Kidney epithelial cell (primary cell): ENCODE data around the gene ACTR3. TPM values are rescaled to one million over a fixed set of nuclear protein-coding genes. Genes with fewer than 3 reads are reported as not detected.

Experiments used
- DNase-seq: peaks from one replicate; pipeline ENCODE4 v3.0.0-alpha.2; 2010; ENCODE audit warnings: low read depth
- H3K27me3 ChIP-seq: 2 replicates; pipeline ENCODE4 v1.6.0; 2011; ENCODE audit warnings: low read length; ENCODE audit not compliant: control insufficient read depth, insufficient read depth
- H3K36me3 ChIP-seq: 2 replicates; pipeline ENCODE4 v1.5.1; 2011; ENCODE audit warnings: low read length; ENCODE audit not compliant: control insufficient read depth, insufficient read depth
- H3K4me3 ChIP-seq: 2 replicates; pipeline ENCODE4 v1.5.1; 2011; ENCODE audit warnings: low read depth, mild to moderate bottlenecking, control low read depth, low read length
- total RNA-seq: library from RNA; depleted of rRNA; stranded (reverse); fragments of >200 nt; gene quantifications from 2 replicates; pipeline ENCODE4 v1.2.3, GENCODE V29; 2015
- TF ChIP-seq, protein P1 (sequence below): IDR thresholded peaks from 2 replicates; pipeline ENCODE4 v1.5.1; 2011; ENCODE audit warnings: mild to moderate bottlenecking, moderate library complexity, low read length, control low read depth, inconsistent platforms; ENCODE audit not compliant: insufficient read depth, poor library complexity, severe bottlenecking

The ACTR3 gene
- total RNA-seq, 1 donor from 2014 or later, result 240 TPM

- Histone ChIP-seq H3K4me3 (no peak overlapping the region), H3K36me3 (no peaks in the 10 kb centered on the region), H3K27me3 (no peaks in the 10 kb centered on the region)
- DNase-seq, result no peak
- TF ChIP-seq, protein P1, sequence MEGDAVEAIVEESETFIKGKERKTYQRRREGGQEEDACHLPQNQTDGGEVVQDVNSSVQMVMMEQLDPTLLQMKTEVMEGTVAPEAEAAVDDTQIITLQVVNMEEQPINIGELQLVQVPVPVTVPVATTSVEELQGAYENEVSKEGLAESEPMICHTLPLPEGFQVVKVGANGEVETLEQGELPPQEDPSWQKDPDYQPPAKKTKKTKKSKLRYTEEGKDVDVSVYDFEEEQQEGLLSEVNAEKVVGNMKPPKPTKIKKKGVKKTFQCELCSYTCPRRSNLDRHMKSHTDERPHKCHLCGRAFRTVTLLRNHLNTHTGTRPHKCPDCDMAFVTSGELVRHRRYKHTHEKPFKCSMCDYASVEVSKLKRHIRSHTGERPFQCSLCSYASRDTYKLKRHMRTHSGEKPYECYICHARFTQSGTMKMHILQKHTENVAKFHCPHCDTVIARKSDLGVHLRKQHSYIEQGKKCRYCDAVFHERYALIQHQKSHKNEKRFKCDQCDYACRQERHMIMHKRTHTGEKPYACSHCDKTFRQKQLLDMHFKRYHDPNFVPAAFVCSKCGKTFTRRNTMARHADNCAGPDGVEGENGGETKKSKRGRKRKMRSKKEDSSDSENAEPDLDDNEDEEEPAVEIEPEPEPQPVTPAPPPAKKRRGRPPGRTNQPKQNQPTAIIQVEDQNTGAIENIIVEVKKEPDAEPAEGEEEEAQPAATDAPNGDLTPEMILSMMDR, result no peak
These were observed 16.0 kb downstream of the ACTR3 start for GRCh38 chr2:113905886-113906285.

DNA sequence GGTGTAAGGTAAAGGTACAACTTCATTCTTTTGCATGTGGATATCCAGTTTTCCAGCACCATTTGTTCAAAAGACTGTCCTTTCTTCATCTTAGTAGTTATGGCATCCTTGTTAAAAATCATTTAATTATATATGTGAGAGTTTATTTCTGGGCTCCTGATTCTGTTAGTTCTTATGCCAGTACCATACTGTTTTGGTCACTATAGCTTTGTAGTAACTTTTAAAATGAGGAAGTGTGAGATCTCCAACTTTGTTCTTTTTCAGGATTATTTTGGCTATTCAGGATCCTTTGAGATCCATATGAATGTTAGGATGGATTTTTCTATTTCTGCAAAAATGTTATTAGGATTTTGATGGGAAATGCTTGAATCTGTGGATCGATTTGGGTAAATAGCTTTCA lies 16.8 kb downstream of the ACTR3 start:
- Histone ChIP-seq H3K36me3 (no peaks in the 10 kb centered on the region), H3K4me3 (no peak overlapping the region), H3K27me3 (no peaks in the 10 kb centered on the region)
- no peak for DNase-seq
- TF ChIP-seq, protein P1, result no peak

DNA sequence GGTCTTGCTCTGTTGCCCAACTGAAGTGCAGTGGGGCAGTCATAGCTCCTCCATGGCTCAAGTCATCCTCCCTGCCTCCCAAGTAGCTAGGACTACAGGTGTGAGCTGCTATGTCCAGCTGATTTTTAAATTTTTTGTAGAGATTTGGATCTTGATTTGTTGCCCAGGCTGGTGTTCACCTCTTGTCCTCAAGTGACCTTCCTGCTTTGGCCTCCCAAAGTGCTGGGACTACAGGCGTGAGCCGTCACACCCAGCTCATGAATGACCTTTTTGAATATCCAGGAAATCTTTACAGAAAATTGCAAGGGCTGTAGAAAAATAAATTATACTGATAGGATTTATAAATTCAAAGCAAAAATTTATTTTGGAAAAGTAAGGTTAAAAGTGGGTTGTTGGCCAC lies 17.4 kb downstream of the ACTR3 start:
- no peak overlapping the region for H3K4me3 ChIP-seq
- DNase-seq, result no peak
- TF ChIP-seq, protein P1, result no peak
- no peaks in the 10 kb centered on the region for H3K27me3 ChIP-seq
- no peaks in the 10 kb centered on the region for H3K36me3 ChIP-seq

DNA sequence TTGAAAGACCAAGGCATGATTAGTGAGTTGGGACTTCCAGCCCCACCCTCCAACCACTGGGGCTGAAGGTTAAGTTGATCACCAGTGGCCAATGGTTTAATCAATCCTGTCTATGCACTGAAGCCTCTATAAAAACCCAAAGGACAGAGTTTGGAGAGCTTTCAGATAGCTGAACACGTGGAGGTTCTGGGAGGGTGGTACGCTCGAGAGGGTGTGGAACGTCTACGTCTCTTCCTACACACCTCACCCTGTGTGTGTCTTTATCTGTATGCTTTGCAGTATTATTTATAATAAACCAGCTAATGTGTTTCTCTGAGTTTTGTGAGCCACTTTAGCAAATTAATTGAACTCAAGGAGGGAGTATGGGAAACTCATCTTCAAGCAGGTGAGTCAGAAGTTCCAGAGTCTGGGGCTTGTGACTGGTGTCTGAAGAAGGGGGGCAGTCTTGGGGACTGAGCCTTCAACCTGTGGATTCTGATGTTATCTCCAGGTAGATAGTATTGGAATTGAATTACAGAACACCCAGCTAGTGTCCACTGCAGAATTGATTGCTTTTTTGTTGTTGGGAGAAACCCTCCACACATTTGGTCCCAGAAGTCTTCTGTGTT lies 20.3 kb downstream of the ACTR3 start:
- Histone ChIP-seq H3K36me3 (no peaks in the 10 kb centered on the region), H3K27me3 (no peaks in the 10 kb centered on the region), H3K4me3 (no peak overlapping the region)
- TF ChIP-seq, protein P1, result peak; percentile 1
- DNase-seq, result no peak

- TF ChIP-seq, protein P1, result no peak
- Histone ChIP-seq H3K36me3 (no peaks in the 10 kb centered on the region), H3K27me3 (no peaks in the 10 kb centered on the region), H3K4me3 (no peak overlapping the region)
- DNase-seq, result no peak
These were observed 21.2 kb downstream of the ACTR3 start for GRCh38 chr2:113910967-113911678.
